RWPE2 (cell line): ENCODE results near the gene PLEKHF1.
"Not testable (repeated sequence)": the region's sequence is repeated elsewhere in the genome, so short reads cannot be mapped to it uniquely, and the experiment has no call there.

Source experiments
- ATAC-seq: fragments of 200-7000 bp; cut with Tn5 transposase; 3 replicates; pipeline ENCODE4 v1.9.1; 2021; ENCODE audit warnings: low read depth
- DNase-seq: peaks from one replicate; pipeline ENCODE4 v3.0.0-alpha.2; 2020; ENCODE audit warnings: low spot score
- H3K27ac ChIP-seq: fragments of 450-650 bp; 2 replicates; pipeline ENCODE4 v1.5.1; 2017; ENCODE audit warnings: mild to moderate bottlenecking; ENCODE audit not compliant: poor library complexity, severe bottlenecking
- H3K27me3 ChIP-seq: fragments of 250-450 bp; sonication (Bioruptor Pico); 2 replicates; pipeline ENCODE4 v1.5.1; 2021; ENCODE audit warnings: mild to moderate bottlenecking, moderate library complexity; ENCODE audit not compliant: insufficient read depth, poor library complexity, severe bottlenecking
- H3K36me3 ChIP-seq: fragments of 250-450 bp; sonication (Bioruptor Pico); 2 replicates; pipeline ENCODE4 v1.5.1; 2020; ENCODE audit warnings: low read depth, mild to moderate bottlenecking, moderate library complexity
- H3K4me1 ChIP-seq: fragments of 250-450 bp; sonication (Bioruptor Pico); 2 replicates; pipeline ENCODE4 v1.5.1; 2021; ENCODE audit warnings: mild to moderate bottlenecking, moderate library complexity; ENCODE audit not compliant: insufficient read depth, poor library complexity, severe bottlenecking
- H3K4me3 ChIP-seq: fragments of 250-450 bp; sonication (Bioruptor Pico); 2 replicates; pipeline ENCODE4 v1.5.1; 2021; ENCODE audit warnings: mild to moderate bottlenecking, moderate library complexity; ENCODE audit not compliant: severe bottlenecking
- H3K9me3 ChIP-seq: fragments of 250-450 bp; sonication (Bioruptor Pico); 2 replicates; pipeline ENCODE4 v1.5.1; 2021; ENCODE audit warnings: mild to moderate bottlenecking, moderate library complexity; ENCODE audit not compliant: severe bottlenecking
- TF ChIP-seq, protein P1 (sequence below): fragments of 450-650 bp; IDR thresholded peaks from one replicate; pipeline ENCODE4 v1.5.1; 2017; ENCODE audit warnings: mild to moderate bottlenecking, moderate library complexity; ENCODE audit not compliant: poor library complexity, severe bottlenecking

Gene PLEKHF1

DNA sequence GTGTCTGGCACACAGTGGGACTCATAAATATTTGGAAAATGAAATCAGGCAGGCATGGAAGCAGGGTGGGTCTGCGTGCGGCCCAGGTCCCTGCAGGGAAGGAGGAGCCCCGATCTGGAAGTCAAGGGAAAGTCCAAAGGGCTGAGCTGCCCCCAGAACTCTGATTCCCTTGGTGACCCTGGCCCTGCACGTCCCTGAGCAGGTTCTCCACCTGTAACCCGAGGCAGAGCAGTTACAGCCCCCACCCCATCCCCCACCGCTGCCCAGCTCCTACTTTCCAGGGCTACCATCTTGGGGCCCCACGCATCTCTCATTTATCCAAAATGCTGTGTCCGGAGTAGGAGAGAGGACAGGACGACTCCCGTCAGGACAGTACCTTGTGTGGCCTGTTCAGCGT lies 2.1 kb downstream of the PLEKHF1 start:
- Histone ChIP-seq H3K9me3 (no peaks in the 10 kb centered on the region), H3K4me3 (no peak overlapping the region), H3K4me1 (peaks cover 27% of the 10 kb centered on the region), H3K36me3 (no peaks in the 10 kb centered on the region), H3K27ac (no peak overlapping the region), H3K27me3 (no peaks in the 10 kb centered on the region)
- no peak for DNase-seq
- no peak for ATAC-seq
- TF ChIP-seq, protein P1, sequence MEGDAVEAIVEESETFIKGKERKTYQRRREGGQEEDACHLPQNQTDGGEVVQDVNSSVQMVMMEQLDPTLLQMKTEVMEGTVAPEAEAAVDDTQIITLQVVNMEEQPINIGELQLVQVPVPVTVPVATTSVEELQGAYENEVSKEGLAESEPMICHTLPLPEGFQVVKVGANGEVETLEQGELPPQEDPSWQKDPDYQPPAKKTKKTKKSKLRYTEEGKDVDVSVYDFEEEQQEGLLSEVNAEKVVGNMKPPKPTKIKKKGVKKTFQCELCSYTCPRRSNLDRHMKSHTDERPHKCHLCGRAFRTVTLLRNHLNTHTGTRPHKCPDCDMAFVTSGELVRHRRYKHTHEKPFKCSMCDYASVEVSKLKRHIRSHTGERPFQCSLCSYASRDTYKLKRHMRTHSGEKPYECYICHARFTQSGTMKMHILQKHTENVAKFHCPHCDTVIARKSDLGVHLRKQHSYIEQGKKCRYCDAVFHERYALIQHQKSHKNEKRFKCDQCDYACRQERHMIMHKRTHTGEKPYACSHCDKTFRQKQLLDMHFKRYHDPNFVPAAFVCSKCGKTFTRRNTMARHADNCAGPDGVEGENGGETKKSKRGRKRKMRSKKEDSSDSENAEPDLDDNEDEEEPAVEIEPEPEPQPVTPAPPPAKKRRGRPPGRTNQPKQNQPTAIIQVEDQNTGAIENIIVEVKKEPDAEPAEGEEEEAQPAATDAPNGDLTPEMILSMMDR: no peak

DNA sequence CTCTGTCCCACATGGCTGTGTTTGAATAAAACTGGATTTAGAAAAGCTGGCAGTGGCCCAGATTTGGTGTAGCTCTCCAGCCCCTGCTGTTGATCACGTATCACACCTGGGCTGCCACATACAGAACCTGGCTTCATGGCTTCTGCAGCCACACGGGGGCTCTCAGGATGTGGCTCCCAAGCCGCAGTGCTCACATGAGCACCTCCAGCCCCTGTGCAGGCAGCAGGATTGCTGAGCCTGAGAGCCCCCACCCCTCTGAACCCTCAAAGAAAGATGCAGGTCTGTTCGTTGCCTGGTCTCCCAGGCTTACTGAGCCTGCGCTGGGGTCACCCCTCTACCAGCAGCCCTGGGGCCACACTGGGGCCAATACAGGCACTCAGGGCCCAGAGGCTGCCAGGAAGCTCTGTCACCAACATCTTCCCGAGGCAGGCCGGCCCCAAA lies 2.7 kb downstream of the PLEKHF1 start:
- Histone ChIP-seq H3K27me3 (no peaks in the 10 kb centered on the region), H3K9me3 (no peaks in the 10 kb centered on the region), H3K4me3 (no peak overlapping the region), H3K27ac (no peak overlapping the region), H3K4me1 (peaks cover 22% of the 10 kb centered on the region), H3K36me3 (no peaks in the 10 kb centered on the region)
- ATAC-seq (no peak), DNase-seq (no peak)
- TF ChIP-seq, protein P1: no peak

DNA sequence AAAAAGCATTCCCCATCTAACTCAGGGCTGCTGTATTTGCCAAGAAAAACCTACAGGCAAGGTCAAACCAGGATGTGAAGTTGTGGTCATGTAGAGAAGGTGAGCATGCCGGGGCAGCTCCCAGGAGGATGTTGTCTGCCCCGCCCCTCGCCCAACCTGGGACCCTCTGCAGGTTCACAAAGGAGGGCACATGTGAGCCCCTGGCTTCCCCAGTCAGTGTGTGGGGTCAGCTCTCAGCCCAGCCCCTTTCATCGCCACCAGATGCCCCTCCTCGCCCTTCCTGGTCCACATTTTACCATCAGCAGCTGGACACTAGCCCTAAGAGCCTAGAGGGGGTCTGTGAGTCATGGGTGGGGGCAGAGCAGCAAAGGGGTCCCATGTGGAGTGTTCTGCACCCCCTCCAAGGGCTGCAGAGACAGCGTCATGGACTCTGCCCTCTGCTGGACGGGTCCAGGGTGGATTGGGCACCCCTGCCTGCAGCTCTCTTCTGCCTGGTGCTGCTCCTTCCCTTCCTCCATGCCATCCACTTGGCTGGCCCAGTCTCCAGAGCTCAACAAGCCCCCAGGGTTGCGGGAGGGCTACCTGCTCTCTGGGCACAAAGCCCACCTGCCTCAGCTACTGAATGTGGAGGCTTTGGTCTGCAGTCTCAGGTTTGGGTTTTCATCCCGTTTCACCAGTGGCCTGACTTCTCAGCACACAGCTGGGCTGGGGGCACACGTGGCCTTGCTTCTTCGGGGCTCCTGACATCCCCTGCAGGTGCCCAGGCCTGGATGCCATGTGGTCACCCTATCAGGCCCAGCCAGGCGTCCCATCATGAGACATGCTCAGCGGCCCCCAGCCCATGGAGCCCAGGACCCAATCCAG lies 3.7 kb downstream of the PLEKHF1 start:
- Histone ChIP-seq H3K27ac (no peak overlapping the region), H3K4me1 (peaks cover 22% of the 10 kb centered on the region), H3K9me3 (no peaks in the 10 kb centered on the region), H3K27me3 (no peaks in the 10 kb centered on the region), H3K36me3 (no peaks in the 10 kb centered on the region), H3K4me3 (no peak overlapping the region)
- no peak for ATAC-seq
- TF ChIP-seq, protein P1: no peak
- no peak for DNase-seq

DNA sequence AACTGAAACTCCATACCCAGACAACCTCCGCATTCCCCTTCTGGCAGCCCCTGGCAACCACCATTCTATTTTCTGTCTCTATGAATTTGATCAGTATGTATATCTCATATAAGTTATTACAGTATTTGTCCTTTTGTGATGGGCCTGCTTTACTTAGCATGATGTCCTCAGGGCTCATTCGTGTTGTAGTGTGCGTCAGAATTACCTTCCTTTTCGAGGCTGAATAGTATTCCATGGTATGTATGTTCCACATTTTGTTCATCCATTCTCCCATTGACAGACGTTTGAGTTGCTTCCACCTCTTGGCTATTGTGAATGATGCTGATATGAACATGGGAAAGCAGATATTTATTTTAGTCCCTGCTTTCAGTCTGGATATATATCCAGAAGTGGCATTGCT lies 5.0 kb downstream of the PLEKHF1 start:
- no peaks in the 10 kb centered on the region for H3K36me3 ChIP-seq
- H3K4me1 ChIP-seq: peaks cover 16% of the 10 kb centered on the region
- no peak for DNase-seq
- TF ChIP-seq, protein P1: no peak
- H3K9me3 ChIP-seq: no peaks in the 10 kb centered on the region
- no peak overlapping the region for H3K4me3 ChIP-seq
- H3K27me3 ChIP-seq: no peaks in the 10 kb centered on the region
- ATAC-seq: no peak
- H3K27ac ChIP-seq: no peak overlapping the region

DNA sequence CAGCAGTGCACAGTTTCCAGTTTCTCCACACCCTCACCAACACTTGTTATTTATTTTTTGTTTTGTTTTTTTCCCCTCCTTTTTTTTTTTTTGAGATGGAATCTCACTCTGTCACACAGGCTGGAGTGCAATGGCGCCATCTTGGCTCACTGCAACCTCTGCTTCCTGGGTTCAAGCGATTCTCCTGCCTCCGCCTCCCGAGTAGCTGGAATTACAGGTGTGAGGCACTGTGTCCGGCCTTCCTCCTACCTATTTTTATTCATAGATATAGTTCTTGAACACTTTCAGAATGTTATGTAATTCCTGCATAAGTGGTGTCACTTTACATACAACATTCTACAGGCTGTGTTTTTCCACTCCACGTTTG lies 5.7 kb downstream of the PLEKHF1 start:
- not testable (repeated sequence) for H3K9me3 ChIP-seq, ATAC-seq, H3K27me3 ChIP-seq, H3K4me3 ChIP-seq, DNase-seq, H3K27ac ChIP-seq, H3K36me3 ChIP-seq
- H3K4me1 ChIP-seq: peaks cover 16% of the 10 kb centered on the region
